GM21390 (cell line): Measurements from ENCODE around the gene CACNB2.

Source experiments
- ATAC-seq: cut with Tn5 transposase; IDR thresholded peaks from one replicate; pipeline ENCODE4 v1.9.1; 2021; ENCODE audit not compliant: unreplicated experiment

Gene CACNB2

GRCh38 chr10:18224626-18225445, 84.6 kb downstream of the CACNB2 start:
- no peak for ATAC-seq

- no peak for ATAC-seq
Observed at GRCh38 chr10:18226336-18226735, 86.1 kb downstream of the CACNB2 start.

GRCh38 chr10:18229826-18230225, 89.6 kb downstream of the CACNB2 start:
- ATAC-seq = no peak

GRCh38 chr10:18230794-18231193, 90.6 kb downstream of the CACNB2 start:
- ATAC-seq = no peak

GRCh38 chr10:18231480-18231879, 91.3 kb downstream of the CACNB2 start:
- ATAC-seq = no peak

GRCh38 chr10:18233775-18234174, 93.6 kb downstream of the CACNB2 start:
- ATAC-seq = no peak

- ATAC-seq = no peak
Observed at GRCh38 chr10:18235477-18235876, 95.3 kb downstream of the CACNB2 start.

GRCh38 chr10:18236756-18237155, 96.5 kb downstream of the CACNB2 start:
- ATAC-seq = no peak

GRCh38 chr10:18238870-18239485, 98.8 kb downstream of the CACNB2 start:
- no peak for ATAC-seq

GRCh38 chr10:18240185-18240882, 100.1 kb downstream of the CACNB2 start:
- ATAC-seq = no peak

- ATAC-seq = no peak
Observed at GRCh38 chr10:18246967-18247366, 106.7 kb downstream of the CACNB2 start.

- ATAC-seq = no peak
Observed at GRCh38 chr10:18252086-18252485, 111.9 kb downstream of the CACNB2 start.

GRCh38 chr10:18254086-18254485, 113.9 kb downstream of the CACNB2 start:
- ATAC-seq = no peak

- ATAC-seq = no peak
Observed at GRCh38 chr10:18254692-18255091, 114.5 kb downstream of the CACNB2 start.

GRCh38 chr10:18260310-18260922, 120.2 kb downstream of the CACNB2 start:
- no peak for ATAC-seq

GRCh38 chr10:18261063-18261610, 120.9 kb downstream of the CACNB2 start:
- no peak for ATAC-seq

GRCh38 chr10:18261768-18262231, 121.6 kb downstream of the CACNB2 start:
- no peak for ATAC-seq

GRCh38 chr10:18264466-18265050, 124.3 kb downstream of the CACNB2 start:
- ATAC-seq = no peak

GRCh38 chr10:18268005-18268404, 127.8 kb downstream of the CACNB2 start:
- ATAC-seq = no peak

GRCh38 chr10:18271491-18271890, 131.3 kb downstream of the CACNB2 start:
- ATAC-seq = no peak

GRCh38 chr10:18273039-18273438, 132.8 kb downstream of the CACNB2 start:
- ATAC-seq = no peak
